ENCODE data around the gene TOM1L1. TPM values are rescaled to one million over a fixed set of nuclear protein-coding genes. Genes with fewer than 3 reads are reported as not detected.

Gene TOM1L1
- total RNA-seq, 1 experiment from 2014 or later, result 58.5 TPM

- Mint-ChIP-seq H3K36me3 (peaks cover 19% of the 10 kb centered on the region), H3K27me3 (ENCODE audit: low read depth) (no peaks in the 10 kb centered on the region), H3K27ac (no peak overlapping the region), H3K4me1 (0 out of 2 replicates have a peak, but pooled peaks cover 2% of the 10 kb centered on the region), H3K9me3 (peaks cover 26% of the 10 kb centered on the region), H3K4me3 (no peak overlapping the region)
- ATAC-seq, result no peak
- no peak for DNase-seq (ENCODE audit: low spot score)
- ChIA-PET CTCF (no interaction called here), POLR2A (interaction anchor here (0.6 kb wide), 1 partner anchor 13 kb away, joined by 3 read pairs; no protein-coding TSS in a partner anchor)
- no peak for TF ChIP-seq ETV6 (CRISPR knock-in tag; IDR thresholded peaks at IDR 0.05)
- TF ChIP-seq PRRX2 (CRISPR knock-in tag; IDR thresholded peaks at IDR 0.05), result no peak
- TF ChIP-seq ZNF138 (CRISPR knock-in tag; conservative IDR thresholded peaks at IDR 0.05), result no peak
- no peak for TF ChIP-seq ZBTB43 (CRISPR knock-in tag; IDR thresholded peaks at IDR 0.05)
- TF ChIP-seq E2F4 (CRISPR knock-in tag; IDR thresholded peaks at IDR 0.05; ENCODE audit: borderline replicate concordance, low read depth), result no peak
- no peak for TF ChIP-seq EMX1 (CRISPR knock-in tag; IDR thresholded peaks at IDR 0.05)
- TF ChIP-seq ZNF416 (CRISPR knock-in tag; IDR thresholded peaks at IDR 0.05), result no peak
- no peak for TF ChIP-seq MLX (CRISPR knock-in tag; IDR thresholded peaks at IDR 0.05)
- no peak for TF ChIP-seq RORB (CRISPR knock-in tag; IDR thresholded peaks at IDR 0.05)
- TF ChIP-seq ARID4B (CRISPR knock-in tag; IDR thresholded peaks at IDR 0.05; ENCODE audit: borderline replicate concordance), result no peak
These were observed 17.7 kb upstream of the TOM1L1 start for GRCh38 chr17:54882950-54883349.

GRCh38 chr17:54883939-54884338, 16.7 kb upstream of the TOM1L1 start:
- Mint-ChIP-seq H3K4me1 (0 out of 2 replicates have a peak, but pooled peaks cover 2% of the 10 kb centered on the region), H3K27ac (no peak overlapping the region), H3K9me3 (peaks cover 17% of the 10 kb centered on the region), H3K36me3 (peaks cover 10% of the 10 kb centered on the region; the same call in 1 of the 2 replicates), H3K27me3 (ENCODE audit: low read depth) (no peaks in the 10 kb centered on the region), H3K4me3 (no peak overlapping the region)
- CTCF ChIA-PET, result no interaction called here
- DNase-seq (ENCODE audit: low spot score), result no peak
- POLR2A ChIA-PET, result no interaction called here
- no peak for TF ChIP-seq ZNF423 (CRISPR knock-in tag; IDR thresholded peaks at IDR 0.05)
- TF ChIP-seq RELA (CRISPR knock-in tag; IDR thresholded peaks at IDR 0.05; ENCODE audit: borderline replicate concordance), result no peak
- TF ChIP-seq ATF6 (CRISPR knock-in tag; IDR thresholded peaks at IDR 0.05), result no peak
- ATAC-seq, result no peak

GRCh38 chr17:54887787-54888186, 12.9 kb upstream of the TOM1L1 start:
- CTCF ChIA-PET, result no interaction called here
- no peak overlapping the region for H3K27ac Mint-ChIP-seq
- no peaks in the 10 kb centered on the region for H3K27me3 Mint-ChIP-seq (ENCODE audit: low read depth)
- no peaks in the 10 kb centered on the region; the same call in 1 of the 2 replicates for H3K9me3 Mint-ChIP-seq
- DNase-seq (ENCODE audit: low spot score), result no peak
- peaks cover 10% of the 10 kb centered on the region for H3K4me1 Mint-ChIP-seq
- H3K4me3 Mint-ChIP-seq, result no peak overlapping the region
- POLR2A ChIA-PET, result no interaction called here
- H3K36me3 Mint-ChIP-seq, result peaks cover 2% of the 10 kb centered on the region; the same call in 1 of the 2 replicates
- ATAC-seq, result no peak
- TF ChIP-seq FOXJ3 (CRISPR knock-in tag; IDR thresholded peaks at IDR 0.05; ENCODE audit: borderline replicate concordance) (no peak), ATF6 (CRISPR knock-in tag; IDR thresholded peaks at IDR 0.05) (no peak), ZNF121 (CRISPR knock-in tag; IDR thresholded peaks at IDR 0.05) (no peak), ZNF671 (CRISPR knock-in tag; IDR thresholded peaks at IDR 0.05) (no peak), JUN (CRISPR knock-in tag; IDR thresholded peaks at IDR 0.05) (no peak), E2F1 (CRISPR knock-in tag; IDR thresholded peaks at IDR 0.05) (no peak)
